ENCODE data around the gene CDK16. TPM values are rescaled to one million over a fixed set of nuclear protein-coding genes. Genes with fewer than 3 reads are reported as not detected.

Gene CDK16
- total RNA-seq, 1 donor from 2014 or later, result 49.0 TPM

DNA sequence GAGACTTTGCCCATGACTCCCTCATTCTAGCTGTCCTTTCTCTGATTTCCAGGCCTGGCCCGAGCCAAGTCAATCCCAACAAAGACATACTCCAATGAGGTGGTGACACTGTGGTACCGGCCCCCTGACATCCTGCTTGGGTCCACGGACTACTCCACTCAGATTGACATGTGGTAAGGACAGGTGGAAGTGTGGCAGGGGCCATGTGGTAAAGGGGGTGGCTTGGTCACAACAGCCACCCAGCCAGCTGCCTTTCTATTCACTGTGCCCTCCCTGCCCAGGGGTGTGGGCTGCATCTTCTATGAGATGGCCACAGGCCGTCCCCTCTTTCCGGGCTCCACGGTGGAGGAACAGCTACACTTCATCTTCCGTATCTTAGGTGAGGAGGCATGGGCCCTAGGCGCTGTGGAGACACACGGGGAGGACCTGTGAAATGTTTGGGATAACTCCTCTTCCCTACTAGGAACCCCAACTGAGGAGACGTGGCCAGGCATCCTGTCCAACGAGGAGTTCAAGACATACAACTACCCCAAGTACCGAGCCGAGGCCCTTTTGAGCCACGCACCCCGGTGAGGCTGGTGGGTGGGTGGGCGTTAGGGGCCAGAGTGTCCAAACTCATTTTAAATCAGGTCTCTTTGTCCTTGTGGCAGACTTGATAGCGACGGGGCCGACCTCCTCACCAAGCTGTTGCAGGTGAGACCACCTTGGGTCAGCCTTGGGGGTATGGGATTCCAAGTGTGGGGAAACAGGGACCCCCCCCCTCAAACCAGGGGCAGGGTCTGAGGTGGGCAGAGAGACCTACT, 8.3 kb downstream of the CDK16 start:
- ChIA-PET POLR2A (no interaction called here), CTCF (no interaction called here)
- no peak for DNase-seq
- Mint-ChIP-seq H3K4me1 (peaks cover 2% of the 10 kb centered on the region), H3K27ac (no peak overlapping the region), H3K4me3 (no peak overlapping the region), H3K27me3 (no peaks in the 10 kb centered on the region), H3K9me3 (no peaks in the 10 kb centered on the region), H3K36me3 (ENCODE audit: low read depth) (peaks cover 63% of the 10 kb centered on the region)
- intact Hi-C loops (cut with micrococcal nuclease), result no loop called here
- ATAC-seq (ENCODE audit: low read depth), result no peak
- TF ChIP-seq, protein P1, sequence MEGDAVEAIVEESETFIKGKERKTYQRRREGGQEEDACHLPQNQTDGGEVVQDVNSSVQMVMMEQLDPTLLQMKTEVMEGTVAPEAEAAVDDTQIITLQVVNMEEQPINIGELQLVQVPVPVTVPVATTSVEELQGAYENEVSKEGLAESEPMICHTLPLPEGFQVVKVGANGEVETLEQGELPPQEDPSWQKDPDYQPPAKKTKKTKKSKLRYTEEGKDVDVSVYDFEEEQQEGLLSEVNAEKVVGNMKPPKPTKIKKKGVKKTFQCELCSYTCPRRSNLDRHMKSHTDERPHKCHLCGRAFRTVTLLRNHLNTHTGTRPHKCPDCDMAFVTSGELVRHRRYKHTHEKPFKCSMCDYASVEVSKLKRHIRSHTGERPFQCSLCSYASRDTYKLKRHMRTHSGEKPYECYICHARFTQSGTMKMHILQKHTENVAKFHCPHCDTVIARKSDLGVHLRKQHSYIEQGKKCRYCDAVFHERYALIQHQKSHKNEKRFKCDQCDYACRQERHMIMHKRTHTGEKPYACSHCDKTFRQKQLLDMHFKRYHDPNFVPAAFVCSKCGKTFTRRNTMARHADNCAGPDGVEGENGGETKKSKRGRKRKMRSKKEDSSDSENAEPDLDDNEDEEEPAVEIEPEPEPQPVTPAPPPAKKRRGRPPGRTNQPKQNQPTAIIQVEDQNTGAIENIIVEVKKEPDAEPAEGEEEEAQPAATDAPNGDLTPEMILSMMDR (IDR thresholded peaks at IDR 0.05), result no peak

DNA sequence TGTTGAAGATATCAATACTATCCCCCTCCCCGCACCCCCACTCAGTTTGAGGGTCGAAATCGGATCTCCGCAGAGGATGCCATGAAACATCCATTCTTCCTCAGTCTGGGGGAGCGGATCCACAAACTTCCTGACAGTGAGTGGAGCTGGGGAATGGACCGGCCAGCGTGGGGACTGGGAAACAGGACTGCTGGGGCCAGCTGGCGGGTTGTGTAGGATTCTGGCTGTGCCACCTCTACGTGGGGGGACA, 8.8 kb downstream of the CDK16 start:
- Mint-ChIP-seq H3K4me1 (peaks cover under 1% of the 10 kb centered on the region), H3K9me3 (no peaks in the 10 kb centered on the region), H3K27ac (no peak overlapping the region), H3K27me3 (no peaks in the 10 kb centered on the region), H3K4me3 (no peak overlapping the region), H3K36me3 (ENCODE audit: low read depth) (peaks cover 61% of the 10 kb centered on the region)
- TF ChIP-seq, protein P1 (IDR thresholded peaks at IDR 0.05), result no peak
- ATAC-seq (ENCODE audit: low read depth), result no peak
- intact Hi-C loops (cut with micrococcal nuclease), result no loop called here
- no peak for DNase-seq
- CTCF ChIA-PET, result no interaction called here
- POLR2A ChIA-PET, result no interaction called here

DNA sequence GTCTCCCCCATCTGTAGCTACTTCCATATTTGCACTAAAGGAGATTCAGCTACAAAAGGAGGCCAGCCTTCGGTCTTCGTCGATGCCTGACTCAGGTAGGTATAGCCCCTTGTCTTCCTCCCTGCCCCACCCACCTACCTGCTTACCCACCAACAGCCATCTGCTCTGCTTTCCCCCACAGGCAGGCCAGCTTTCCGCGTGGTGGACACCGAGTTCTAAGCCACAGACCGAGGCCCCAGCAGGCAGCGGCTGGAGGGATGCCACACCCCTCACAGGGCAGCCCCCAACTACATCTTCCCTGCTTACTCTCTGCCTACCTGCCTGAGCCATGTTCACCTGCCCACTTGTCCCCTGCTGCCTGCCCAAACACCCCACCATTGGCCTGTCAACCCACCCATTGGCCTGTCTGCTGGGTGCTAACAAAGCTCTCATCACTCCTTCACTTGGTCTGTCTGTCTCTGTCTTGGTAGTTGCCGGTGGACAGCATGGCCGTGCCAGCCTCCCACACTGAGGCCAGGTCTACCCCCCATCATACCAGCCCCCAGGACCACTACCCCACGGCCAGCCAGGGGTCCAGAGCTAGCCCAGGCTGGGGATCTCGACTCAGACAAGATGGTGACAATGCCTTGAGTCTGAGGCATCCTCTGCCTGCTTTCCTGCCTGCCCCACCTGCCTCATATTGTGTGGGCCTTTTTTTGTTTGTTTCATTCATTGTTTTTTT, 10.2 kb downstream of the CDK16 start:
- Mint-ChIP-seq H3K9me3 (no peaks in the 10 kb centered on the region), H3K4me1 (no peaks in the 10 kb centered on the region), H3K27ac (no peak overlapping the region), H3K4me3 (no peak overlapping the region), H3K36me3 (ENCODE audit: low read depth) (peaks cover 59% of the 10 kb centered on the region), H3K27me3 (no peaks in the 10 kb centered on the region)
- ATAC-seq (ENCODE audit: low read depth) (no peak), DNase-seq (no peak)
- ChIA-PET CTCF (no interaction called here), POLR2A (interaction anchor here (0.6 to 1.3 kb wide), 3 partner anchors 8 to 255 kb away, joined by 3 to 5 read pairs (median 4); no protein-coding TSS in a partner anchor)
- intact Hi-C loops (cut with micrococcal nuclease), result no loop called here
- TF ChIP-seq, protein P1 (IDR thresholded peaks at IDR 0.05), result no peak

DNA sequence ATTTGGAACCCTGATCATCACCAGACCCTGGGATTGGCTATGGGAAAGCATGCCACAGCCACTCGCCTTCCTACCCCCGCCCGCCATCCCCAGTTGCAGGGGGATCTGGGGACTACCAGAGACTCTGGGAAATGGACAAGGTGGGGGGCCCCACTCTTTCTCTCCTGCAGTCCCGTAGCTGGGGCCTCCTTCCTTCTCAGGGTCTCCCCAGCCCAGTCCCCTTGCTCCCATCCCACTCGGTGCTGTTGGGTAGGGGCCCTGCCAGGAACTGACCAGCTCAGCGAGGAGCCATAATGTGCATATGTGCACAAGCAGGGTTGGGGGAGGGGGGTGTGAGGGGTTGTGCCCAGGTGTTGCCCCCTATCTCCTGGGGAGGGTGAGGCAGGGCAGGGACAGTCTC, 10.9 kb downstream of the CDK16 start:
- peaks cover 2% of the 10 kb centered on the region for H3K4me1 Mint-ChIP-seq
- DNase-seq, result no peak
- no peaks in the 10 kb centered on the region for H3K27me3 Mint-ChIP-seq
- TF ChIP-seq, protein P1 (IDR thresholded peaks at IDR 0.05), result no peak
- intact Hi-C loops (cut with micrococcal nuclease), result no loop called here
- ChIA-PET POLR2A (interaction anchor here (0.6 to 1.3 kb wide), 2 partner anchors 12 to 255 kb away, joined by 3 to 4 read pairs; no protein-coding TSS in a partner anchor), CTCF (no interaction called here)
- no peaks in the 10 kb centered on the region for H3K9me3 Mint-ChIP-seq
- no peak overlapping the region for H3K27ac Mint-ChIP-seq
- H3K4me3 Mint-ChIP-seq, result no peak overlapping the region
- peaks cover 51% of the 10 kb centered on the region for H3K36me3 Mint-ChIP-seq (ENCODE audit: low read depth)
- no peak for ATAC-seq (ENCODE audit: low read depth)

DNA sequence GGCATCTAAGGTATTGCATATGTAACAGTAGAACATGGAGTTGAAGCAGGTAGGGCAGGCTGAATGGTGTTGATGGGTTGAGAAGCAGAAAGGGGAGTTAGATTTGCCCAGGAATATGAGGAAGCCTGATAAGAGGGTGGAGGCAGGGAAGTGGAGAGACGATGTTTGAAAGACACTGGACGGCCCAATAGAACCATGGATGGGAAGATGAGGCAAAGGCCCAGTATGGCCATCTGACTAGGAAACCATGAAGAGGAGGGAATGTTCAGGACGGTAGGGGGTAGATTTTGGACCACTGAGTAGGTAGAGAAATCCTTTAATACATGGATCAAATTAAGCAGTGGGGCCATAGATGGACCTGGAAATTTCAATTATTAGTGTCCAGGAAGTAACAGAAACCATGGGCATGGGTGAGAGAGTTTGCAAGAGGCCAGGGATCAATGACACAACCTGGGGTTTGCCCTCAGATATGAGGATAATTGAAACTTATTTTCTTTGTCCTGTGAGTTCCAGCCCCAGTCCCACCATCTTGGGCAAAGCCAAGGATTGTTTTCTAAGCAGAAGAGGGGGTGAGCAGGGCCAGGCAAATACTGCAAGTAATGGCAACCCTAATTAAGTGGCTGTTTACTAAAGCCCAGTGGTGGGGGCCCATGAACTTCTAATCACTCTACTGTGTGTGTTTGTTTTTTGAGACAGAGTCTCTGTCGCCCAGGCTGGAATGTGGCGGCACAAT, 11.8 kb downstream of the CDK16 start:
- peaks cover 7% of the 10 kb centered on the region for H3K4me1 Mint-ChIP-seq
- ATAC-seq (ENCODE audit: low read depth) (no peak), DNase-seq (no peak)
- ChIA-PET CTCF (no interaction called here), POLR2A (interaction anchor here (1.3 to 1.6 kb wide), 1 partner anchor 12 kb away, joined by 4 to 6 read pairs; no protein-coding TSS in a partner anchor)
- TF ChIP-seq, protein P1 (IDR thresholded peaks at IDR 0.05), result no peak
- intact Hi-C loops (cut with micrococcal nuclease), result loop anchor here (5.0 kb wide), 1 partner anchor 422 kb away; the partner anchor contains the start of gene ELK1
- H3K4me3 Mint-ChIP-seq, result no peak overlapping the region
- H3K36me3 Mint-ChIP-seq (ENCODE audit: low read depth), result peaks cover 44% of the 10 kb centered on the region
- no peaks in the 10 kb centered on the region for H3K9me3 Mint-ChIP-seq
- H3K27ac Mint-ChIP-seq, result peak overlapping the region; percentile 32
- H3K27me3 Mint-ChIP-seq, result no peaks in the 10 kb centered on the region

All from activated B cell treated with CpG ODN at 0.5 μM for 24 hours (primary cell).